Stomach (tissue), 9 donors: ENCODE data around the gene ICE1. TPM values are rescaled to one million over a fixed set of nuclear protein-coding genes. Genes with fewer than 3 reads are reported as not detected.
"Not testable (repeated sequence)": the region's sequence is repeated elsewhere in the genome, so short reads cannot be mapped to it uniquely, and the experiment has no call there.

Source experiments
- DNase-seq, 2 donors: peaks; one replicate each; pipeline versions ENCODE4 v3.0.0 to v3.0.0-alpha.2; 2013 to 2019
- H3K27ac ChIP-seq, 5 donors: fragments of 200-600 bp in 4 of 5; sonication (generic) in 4 of 5; one replicate each; pipeline ENCODE4 v1.5.1; 2013 to 2019; ENCODE audit warnings: mild to moderate bottlenecking in 1 of 5, moderate library complexity in 1 of 5
- H3K27me3 ChIP-seq, 3 donors: fragments of 200-600 bp; sonication (generic); one replicate each; pipeline ENCODE4 v1.5.1; 2017 to 2019; ENCODE audit warnings: mixed run types in 1 of 3
- H3K36me3 ChIP-seq, 4 donors: fragments of 200-600 bp; sonication (generic); 1 replicate in 3 of 4; 2 replicates in 1 of 4; pipeline ENCODE4 v1.5.1; 2016 to 2019
- H3K4me1 ChIP-seq, 4 donors: fragments of 200-600 bp; sonication (generic); one replicate each; pipeline ENCODE4 v1.5.1; 2016 to 2019
- H3K4me3 ChIP-seq, 4 donors: fragments of 200-600 bp; sonication (generic) in 3 of 4; one replicate each; pipeline ENCODE4 v1.5.1; 2016 to 2019; ENCODE audit warnings: mild to moderate bottlenecking in 1 of 4
- H3K9me3 ChIP-seq, 4 donors: fragments of 200-600 bp; sonication (generic); one replicate each; pipeline ENCODE4 v1.5.1; 2016 to 2019
- EP300 ChIP-seq: sonication (generic); formaldehyde crosslinking; IDR thresholded peaks from one replicate; pipeline ENCODE4 v1.6.1; 2017; ENCODE audit warnings: antibody characterized with exemption
- POLR2A ChIP-seq, 4 donors: fragments of 450-650 bp; IDR thresholded peaks; one replicate each; pipeline ENCODE4 v1.6.1; 2016; ENCODE audit warnings: antibody characterized with exemption in 4 of 4, control low read depth in 2 of 4, mild to moderate bottlenecking in 1 of 4, moderate library complexity in 1 of 4
- POLR2AphosphoS5 ChIP-seq, 3 donors: sonication (generic); formaldehyde crosslinking; IDR thresholded peaks; one replicate each; pipeline ENCODE4 v1.6.1; 2016; ENCODE audit warnings: antibody characterized with exemption in 3 of 3
- WGBS, 5 donors: extraction: QIAGEN DNeasy Blood & Tissue Kit in 3 of 5; methylation state at CpG; one replicate each; pipeline versions ENCODE4 v1.1.5 to v1.1.7; 2013 to 2018; 5-methylcytosine and 5-hydroxymethylcytosine counted together
- intact Hi-C: fragments of 100-400 bp; cut with DNase I; formaldehyde crosslinking; loops from one replicate; pipeline ENCODE4 v1.15.1; 2023; ENCODE audit warnings: low total_unique reads
- polyA plus RNA-seq, 3 donors: library from polyadenylated mRNA; stranded (reverse); fragments of 200-250 nt; gene quantifications; one replicate each; pipeline ENCODE4 v1.2.3, GENCODE V29; 2013
- total RNA-seq, 5 donors: library from RNA; depleted of rRNA; stranded (reverse); fragments of >200 nt; gene quantifications; one replicate each; pipeline versions ENCODE4 v1.1.0 to v1.2.3, GENCODE V29; 2014 to 2016
- TF ChIP-seq, protein P1 (sequence below), 7 experiments: fragments of 450-650 bp in 4 of 7; fragments of 200-600 bp in 3 of 7; sonication (generic) in 3 of 7; IDR thresholded peaks; one replicate each; pipeline ENCODE4 v1.5.1; 2016 to 2019; ENCODE audit warnings: antibody characterized with exemption in 7 of 7, control low read depth in 2 of 7, mild to moderate bottlenecking in 1 of 7
- donor health status: healthy with polysubstance abuse.
- donor health status: Bipolar disorder and iron deficiency.
- donor health status: healthy.

ICE1 gene
- total and polyA plus RNA-seq, 8 donors, result 4.0 to 44.1 (median 16.7) TPM

DNA sequence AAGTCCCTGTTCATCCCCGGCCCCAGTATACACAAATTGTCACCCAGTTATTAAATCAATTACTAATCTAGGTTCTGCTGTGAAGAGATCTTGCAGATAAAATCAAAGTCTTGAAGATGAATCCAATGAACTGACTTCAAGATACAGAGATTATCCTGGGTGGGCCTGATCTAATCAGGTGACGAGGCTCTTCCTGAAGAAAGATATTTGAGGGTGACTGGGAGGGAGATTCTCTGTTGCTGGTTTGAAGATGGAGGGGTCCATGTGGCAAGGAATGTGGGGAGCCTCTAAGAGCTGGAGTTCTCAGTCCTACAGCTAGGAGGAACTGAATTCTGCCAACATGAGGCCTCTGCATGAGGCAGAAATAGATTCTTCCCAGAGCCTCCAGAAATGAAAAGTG, 36.1 kb upstream of the ICE1 start:
- no peak overlapping the region for H3K27ac ChIP-seq
- no peaks in the 10 kb centered on the region for H3K36me3 ChIP-seq
- H3K9me3 ChIP-seq, result no peaks in the 10 kb centered on the region
- intact Hi-C loops, result no loop called here
- no peaks in the 10 kb centered on the region for H3K27me3 ChIP-seq
- TF ChIP-seq POLR2A (IDR thresholded peaks at IDR 0.05) (no peak), POLR2AphosphoS5 (IDR thresholded peaks at IDR 0.05) (no peak)
- TF ChIP-seq, protein P1, sequence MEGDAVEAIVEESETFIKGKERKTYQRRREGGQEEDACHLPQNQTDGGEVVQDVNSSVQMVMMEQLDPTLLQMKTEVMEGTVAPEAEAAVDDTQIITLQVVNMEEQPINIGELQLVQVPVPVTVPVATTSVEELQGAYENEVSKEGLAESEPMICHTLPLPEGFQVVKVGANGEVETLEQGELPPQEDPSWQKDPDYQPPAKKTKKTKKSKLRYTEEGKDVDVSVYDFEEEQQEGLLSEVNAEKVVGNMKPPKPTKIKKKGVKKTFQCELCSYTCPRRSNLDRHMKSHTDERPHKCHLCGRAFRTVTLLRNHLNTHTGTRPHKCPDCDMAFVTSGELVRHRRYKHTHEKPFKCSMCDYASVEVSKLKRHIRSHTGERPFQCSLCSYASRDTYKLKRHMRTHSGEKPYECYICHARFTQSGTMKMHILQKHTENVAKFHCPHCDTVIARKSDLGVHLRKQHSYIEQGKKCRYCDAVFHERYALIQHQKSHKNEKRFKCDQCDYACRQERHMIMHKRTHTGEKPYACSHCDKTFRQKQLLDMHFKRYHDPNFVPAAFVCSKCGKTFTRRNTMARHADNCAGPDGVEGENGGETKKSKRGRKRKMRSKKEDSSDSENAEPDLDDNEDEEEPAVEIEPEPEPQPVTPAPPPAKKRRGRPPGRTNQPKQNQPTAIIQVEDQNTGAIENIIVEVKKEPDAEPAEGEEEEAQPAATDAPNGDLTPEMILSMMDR (IDR thresholded peaks at IDR 0.05), result no peak
- WGBS, 5 donors, result 87 to 100% (median 94%) methylated on average over 2 of the region's 2 CpGs
- H3K4me1 ChIP-seq, result peaks cover 0 to 5% (median 0%) of the 10 kb centered on the region in 4 donors
- no peak for DNase-seq
- no peak overlapping the region for H3K4me3 ChIP-seq

DNA sequence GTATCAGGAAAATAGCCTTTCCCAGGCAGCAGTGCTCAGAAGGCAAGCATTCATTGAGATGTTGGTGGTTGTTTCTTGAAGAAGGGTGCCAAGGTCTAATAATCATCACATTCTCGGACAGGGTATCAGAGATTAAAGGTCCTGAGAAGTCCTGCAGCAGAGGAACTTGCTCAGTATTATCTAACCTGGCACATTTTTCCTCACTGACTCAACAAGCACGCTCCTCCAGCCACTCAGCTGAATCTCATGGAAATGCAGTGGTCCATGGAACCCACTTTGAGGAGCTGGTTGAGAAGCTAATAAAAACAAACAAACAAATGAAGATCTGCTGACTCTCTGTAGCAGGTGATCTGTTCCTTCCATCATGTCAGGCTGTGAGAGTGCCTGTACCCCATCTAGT, 35.3 kb upstream of the ICE1 start:
- Histone ChIP-seq H3K36me3 (no peaks in the 10 kb centered on the region), H3K27me3 (no peaks in the 10 kb centered on the region), H3K4me3 (no peak overlapping the region), H3K9me3 (no peaks in the 10 kb centered on the region), H3K27ac (no peak overlapping the region), H3K4me1 (peaks cover 0 to 5% (median 0%) of the 10 kb centered on the region in 4 donors)
- no peak for DNase-seq
- intact Hi-C loops, result no loop called here
- WGBS, 5 donors, result 44 to 68% (median 51%) methylated on average over 2 of the region's 2 CpGs
- TF ChIP-seq EP300 (no peak), POLR2AphosphoS5 (IDR thresholded peaks at IDR 0.05) (no peak), POLR2A (IDR thresholded peaks at IDR 0.05) (no peak)
- TF ChIP-seq, protein P1 (IDR thresholded peaks at IDR 0.05), result no peak

DNA sequence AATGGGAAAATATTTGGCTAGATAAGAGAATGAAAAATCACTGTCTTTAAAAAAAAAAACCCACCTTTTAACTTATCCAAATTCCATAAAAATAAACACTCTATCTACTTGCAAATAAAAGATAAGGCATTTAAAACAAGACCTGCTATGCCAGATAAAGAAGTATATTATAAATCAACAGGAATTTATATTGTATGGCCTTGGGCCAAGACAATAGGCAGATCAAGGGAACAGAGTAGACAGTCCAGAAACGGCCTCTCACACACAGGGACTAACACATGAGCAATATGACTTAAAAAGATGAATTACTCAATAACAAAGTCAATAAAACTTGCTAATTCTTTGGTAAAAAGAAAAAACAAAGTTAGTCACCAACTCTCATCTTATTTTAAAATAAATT, 34.7 kb upstream of the ICE1 start:
- peaks cover 0 to 5% (median 0%) of the 10 kb centered on the region in 4 donors for H3K4me1 ChIP-seq
- intact Hi-C loops, result no loop called here
- DNase-seq, result peak in 1 of 2 donors; percentile 30
- H3K9me3 ChIP-seq, result no peaks in the 10 kb centered on the region
- H3K36me3 ChIP-seq, result no peaks in the 10 kb centered on the region
- H3K27ac ChIP-seq, result no peak overlapping the region
- WGBS, 5 donors, result 15 to 33% (median 25%) methylated on average over 1 of the region's 1 CpG
- TF ChIP-seq, protein P1 (IDR thresholded peaks at IDR 0.05), result no peak
- TF ChIP-seq EP300 (no peak), POLR2A (IDR thresholded peaks at IDR 0.05) (no peak), POLR2AphosphoS5 (IDR thresholded peaks at IDR 0.05) (no peak)
- no peaks in the 10 kb centered on the region for H3K27me3 ChIP-seq
- H3K4me3 ChIP-seq, result no peak overlapping the region

DNA sequence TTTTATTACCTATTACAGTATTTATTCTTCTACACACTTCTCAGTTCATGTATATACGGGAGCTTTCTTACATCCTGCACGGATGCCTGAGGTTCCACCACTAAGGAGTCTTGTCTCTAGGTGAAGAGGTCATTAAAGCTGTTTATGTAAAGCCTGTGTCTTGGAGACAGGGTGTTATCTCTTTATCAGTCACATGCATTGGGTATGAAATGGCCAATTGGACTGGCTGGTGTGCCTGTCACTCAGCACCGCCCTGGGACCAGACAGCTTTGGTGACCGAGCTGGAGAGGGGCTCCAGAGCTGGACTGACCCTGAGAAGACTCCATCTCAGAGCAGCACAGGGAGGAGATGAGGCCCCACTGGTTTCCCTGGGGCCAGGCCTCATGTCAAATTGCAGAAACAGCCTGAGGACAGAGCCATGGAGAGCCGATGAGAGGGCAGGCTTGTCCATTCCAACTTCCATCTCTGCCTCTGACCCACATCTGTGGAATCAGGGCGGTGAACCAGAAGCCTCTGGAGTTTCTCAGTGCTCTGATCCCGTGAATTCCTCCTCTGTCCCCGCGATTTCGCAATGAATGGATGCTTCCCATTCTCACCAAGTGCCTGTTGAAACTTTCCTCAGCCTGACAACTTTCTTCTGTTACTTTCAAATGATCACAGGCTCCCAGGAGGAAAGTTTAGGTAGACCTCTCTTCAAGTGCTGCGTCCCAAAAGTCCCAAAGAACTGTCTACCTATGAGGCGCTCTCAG, 32.2 kb upstream of the ICE1 start:
- WGBS, 5 donors, result 83 to 96% (median 93%) methylated on average over 3 to 12 of the region's 12 CpGs
- not testable (repeated sequence) for H3K36me3 ChIP-seq

DNA sequence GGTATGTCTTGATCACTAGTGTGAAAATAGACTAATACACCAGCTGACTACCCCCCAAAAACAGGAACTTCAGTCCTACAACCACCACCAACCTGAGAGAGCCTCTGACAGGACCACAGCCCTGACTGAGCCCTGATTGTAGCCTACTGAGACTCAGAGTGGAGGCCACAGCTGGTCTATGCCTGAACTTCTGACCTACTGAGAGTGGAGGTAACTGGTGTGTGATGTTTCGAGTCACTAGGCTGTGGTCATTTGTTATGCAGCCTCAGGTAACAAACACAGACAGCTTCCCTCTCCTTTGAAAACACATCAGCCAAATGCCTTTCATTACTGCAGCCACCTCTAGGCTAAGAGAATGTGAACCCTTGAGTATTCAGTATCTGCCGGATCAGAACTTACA, 30.0 kb upstream of the ICE1 start:
- H3K4me3 ChIP-seq, intact Hi-C loops, H3K27me3 ChIP-seq, H3K4me1 ChIP-seq, H3K27ac ChIP-seq, DNase-seq, H3K9me3 ChIP-seq, H3K36me3 ChIP-seq: not testable (repeated sequence)
- 85 to 100% (median 96%) methylated on average over 2 of the region's 2 CpGs for WGBS, 5 donors

More for the DNA sequence above, 32.2 kb upstream of the ICE1 start:
- intact Hi-C loops, DNase-seq, H3K4me3 ChIP-seq, H3K9me3 ChIP-seq, H3K27ac ChIP-seq, H3K4me1 ChIP-seq, H3K27me3 ChIP-seq: not testable (repeated sequence)
